ENCODE data around the gene ATP6V0B.

ATP6V0B gene

GRCh38 chr1:43946236-43947060 is 28.3 kb upstream of the ATP6V0B start, which contains the start of gene IPO13:
TSS of gene IPO13 (plus strand) at chr1:43946950. CDS start at chr1:43947601, 651 bp downstream.
- peak; percentile 80 for DNase-seq (ENCODE audit: low read depth)

GRCh38 chr1:43947061-43947873 is 27.5 kb upstream of the ATP6V0B start:
- DNase-seq (ENCODE audit: low read depth) = no peak

DNA sequence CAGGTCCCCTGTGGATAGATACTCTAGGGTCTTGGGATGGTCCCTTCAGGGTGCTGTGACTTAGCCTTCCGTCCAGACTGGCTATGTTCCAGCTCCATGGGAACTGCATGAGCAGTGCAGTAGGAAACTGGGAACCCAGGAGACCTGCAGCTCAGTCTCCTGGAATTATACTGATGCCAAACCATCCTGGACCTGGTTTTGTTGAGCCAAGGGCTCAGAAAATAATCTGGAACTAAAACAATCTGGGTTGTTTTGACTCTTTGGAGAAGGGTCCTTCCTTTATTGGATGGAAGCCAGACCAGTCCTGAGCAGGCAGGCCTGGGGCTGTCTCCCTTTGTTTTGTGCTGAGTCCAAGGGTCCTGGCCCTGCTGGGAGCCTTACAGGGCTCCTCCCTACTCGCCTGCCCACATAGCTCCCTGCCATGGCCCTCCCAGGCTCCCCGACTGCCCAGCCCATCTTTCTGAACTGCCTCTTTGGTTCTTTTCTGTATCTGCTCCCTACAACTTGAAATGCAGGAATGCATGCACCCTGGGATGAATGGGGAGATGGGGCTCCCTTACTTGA is 26.8 kb upstream of the ATP6V0B start:
- no peak for DNase-seq (ENCODE audit: low read depth)

DNA sequence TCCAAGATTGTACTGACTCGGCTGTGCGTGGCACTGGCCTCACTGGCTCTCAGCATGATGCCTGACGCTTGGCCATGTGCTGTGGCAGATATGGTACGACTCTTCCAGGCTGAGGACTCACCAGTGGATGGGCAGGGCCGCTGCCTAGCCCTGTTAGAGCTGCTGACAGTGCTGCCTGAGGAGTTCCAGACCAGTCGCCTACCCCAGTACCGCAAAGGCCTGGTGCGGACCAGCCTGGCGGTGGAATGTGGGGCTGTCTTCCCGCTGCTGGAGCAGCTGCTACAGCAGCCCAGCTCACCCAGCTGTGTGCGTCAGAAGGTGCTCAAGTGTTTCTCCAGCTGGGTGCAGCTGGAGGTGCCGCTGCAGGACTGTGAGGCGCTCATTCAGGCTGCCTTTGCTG is 25.1 kb upstream of the ATP6V0B start:
- no peak for DNase-seq (ENCODE audit: low read depth)

DNA sequence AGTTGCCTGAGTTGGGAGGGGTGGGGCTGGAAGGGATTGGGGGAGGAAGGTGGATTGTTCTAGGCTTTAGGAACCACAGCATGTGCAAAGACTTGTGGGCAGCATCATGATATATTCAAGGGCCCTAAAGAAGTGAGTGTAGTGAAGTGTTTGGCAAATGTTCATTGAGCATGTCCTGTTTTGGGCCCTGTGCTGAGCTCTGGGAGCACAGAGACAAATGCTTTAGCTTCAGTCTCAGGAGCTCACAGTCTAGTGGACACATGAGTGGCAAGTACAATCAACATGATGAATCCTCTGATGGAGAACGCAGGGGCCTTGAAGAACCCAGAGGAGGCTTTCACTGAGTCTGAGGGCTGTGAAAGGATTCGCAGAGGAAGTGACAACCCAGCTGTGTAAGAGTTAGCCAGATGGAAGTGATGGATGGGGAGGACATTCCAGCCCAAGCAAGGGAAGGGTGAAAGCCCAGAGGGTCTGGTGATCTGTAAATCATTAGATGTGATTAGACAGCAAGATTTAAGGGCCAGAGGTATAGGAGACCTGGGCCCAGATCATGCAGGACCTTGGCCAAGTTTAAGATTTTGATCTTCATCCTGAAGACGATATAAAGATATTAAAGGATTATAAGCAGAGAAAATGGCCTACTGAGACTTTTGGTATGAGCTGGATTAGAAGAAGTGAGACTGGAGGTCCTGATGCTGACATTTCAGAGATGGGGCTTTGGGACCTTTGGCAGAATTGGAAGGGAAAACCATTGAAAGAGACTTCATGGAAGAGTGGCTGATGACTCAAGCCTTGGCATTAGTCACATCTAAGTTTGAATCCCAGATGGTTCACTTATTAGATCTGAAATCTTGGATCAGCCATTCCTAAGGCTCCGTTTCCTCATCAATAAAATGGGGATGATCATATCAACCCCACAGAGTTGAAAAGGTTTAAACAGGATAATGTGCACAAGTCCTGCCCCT is 23.5 kb upstream of the ATP6V0B start:
- no peak for DNase-seq (ENCODE audit: low read depth)

DNA sequence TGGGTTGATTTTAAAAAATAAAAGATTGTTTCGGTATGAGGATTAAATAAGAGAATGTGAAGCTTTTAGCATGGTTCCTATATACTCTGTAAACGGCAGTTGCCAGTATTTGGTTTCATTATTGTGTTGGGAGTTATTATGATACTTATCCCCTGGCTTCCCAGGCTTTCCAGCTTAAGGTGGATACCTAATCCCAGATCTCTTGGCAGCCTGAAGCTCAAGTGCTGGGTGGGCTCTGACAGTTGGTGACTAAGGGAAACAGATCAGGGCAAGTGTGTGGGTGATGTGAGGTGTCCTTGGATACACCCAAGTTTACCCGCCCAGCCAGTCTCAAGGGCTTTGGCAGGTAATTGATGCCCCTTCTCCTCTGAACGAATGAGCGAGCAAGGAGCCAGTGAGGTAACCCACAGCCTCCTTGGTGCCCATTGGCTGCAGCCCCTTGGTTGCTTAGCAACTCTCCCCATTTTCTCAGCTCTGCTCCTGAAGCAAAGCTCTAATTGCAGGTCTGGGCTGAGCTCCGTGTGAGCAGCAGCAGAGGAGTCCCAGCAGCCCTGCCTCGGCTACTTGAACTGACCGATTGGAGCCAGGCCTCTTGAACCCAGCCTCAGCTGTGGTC is 21.9 kb upstream of the ATP6V0B start:
- no peak for DNase-seq (ENCODE audit: low read depth)

DNA sequence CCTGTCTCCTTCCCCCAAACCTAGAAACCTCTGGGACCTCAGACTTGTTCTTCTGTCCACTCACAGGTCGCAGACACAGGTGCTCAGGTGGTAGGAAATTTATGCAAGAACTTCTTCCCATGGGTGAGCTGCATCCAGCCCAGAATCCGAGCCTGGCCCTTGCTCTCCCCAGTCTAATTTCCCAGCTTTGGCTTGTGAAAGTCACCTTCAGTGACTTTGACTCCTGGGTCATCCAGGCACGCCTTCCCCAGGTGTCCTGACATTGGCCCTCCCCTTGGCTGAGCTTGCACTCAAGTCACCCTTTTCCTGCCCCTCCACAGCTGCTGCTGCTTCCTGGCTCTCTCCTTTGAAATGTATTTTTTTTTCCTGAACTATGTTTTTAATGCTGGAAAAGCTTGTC is 21.4 kb upstream of the ATP6V0B start:
- no peak for DNase-seq (ENCODE audit: low read depth)

DNA sequence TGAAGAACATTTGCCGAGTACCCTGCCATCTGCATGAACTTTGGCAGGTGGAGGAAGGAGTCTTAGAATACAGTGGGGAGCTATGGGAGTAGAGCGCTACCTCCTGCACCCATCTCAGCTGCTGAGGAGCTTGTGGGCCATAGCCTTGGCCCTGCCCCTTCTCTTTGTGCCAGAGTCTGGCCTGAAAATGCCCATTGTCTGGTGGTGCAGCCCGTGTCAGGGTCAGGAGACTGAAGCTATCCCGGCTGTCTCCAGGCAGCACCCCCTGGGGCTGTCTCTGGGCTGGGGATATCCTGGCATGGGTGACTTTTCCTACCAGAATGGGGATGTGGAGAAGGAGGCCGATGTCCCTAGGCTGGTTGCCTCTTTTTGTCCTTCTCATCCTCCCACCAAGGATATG is 20.7 kb upstream of the ATP6V0B start:
- DNase-seq (ENCODE audit: low read depth) = no peak

GRCh38 chr1:43956234-43956633 is 18.5 kb upstream of the ATP6V0B start:
- DNase-seq (ENCODE audit: low read depth) = no peak

- DNase-seq (ENCODE audit: low read depth) = no peak
Observed at GRCh38 chr1:43957407-43958040, 17.2 kb upstream of the ATP6V0B start.

- DNase-seq (ENCODE audit: low read depth) = no peak
Observed at GRCh38 chr1:43958351-43959255, 16.2 kb upstream of the ATP6V0B start.

- DNase-seq (ENCODE audit: low read depth) = no peak
Observed at GRCh38 chr1:43960798-43961197, 14.0 kb upstream of the ATP6V0B start.

DNA sequence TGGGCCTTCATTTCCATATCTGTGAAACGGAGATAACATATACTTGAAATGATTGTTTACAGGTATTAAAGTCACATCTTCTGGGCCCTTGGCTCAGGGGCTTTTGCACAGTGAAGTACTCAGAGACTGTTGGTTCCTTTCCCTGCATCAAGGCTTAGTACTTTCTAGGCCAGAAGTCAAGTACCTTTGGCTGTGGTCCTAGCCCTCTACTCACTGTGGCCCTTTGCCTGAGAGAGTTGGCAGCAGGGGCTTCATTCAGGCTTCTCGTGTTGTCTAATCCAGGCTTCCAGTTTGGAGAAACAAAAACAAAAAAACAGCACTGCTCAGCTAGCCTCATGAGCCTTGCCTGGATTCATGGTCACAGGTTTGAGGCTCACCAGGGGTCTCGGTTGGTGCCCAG is 13.1 kb upstream of the ATP6V0B start:
- DNase-seq (ENCODE audit: low read depth) = no peak

DNA sequence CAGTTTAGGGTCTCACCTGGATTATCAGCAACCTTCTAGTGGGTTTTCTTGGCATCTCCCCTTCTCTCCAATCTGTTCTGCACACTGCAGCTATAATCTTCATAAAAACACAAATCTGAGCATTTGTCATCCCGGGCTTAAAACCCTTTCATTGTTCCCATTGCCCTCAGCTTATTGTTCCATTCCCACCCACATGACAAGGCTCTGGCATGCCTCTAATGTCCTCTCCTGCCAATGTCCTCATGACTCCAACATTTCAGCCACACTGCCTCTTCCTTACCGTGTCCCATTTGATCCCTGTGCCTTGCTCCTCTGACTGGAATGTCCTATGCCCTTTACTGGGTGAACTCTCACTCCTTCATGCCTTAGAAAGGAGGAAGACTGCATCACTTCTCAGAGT is 12.4 kb upstream of the ATP6V0B start:
- no peak for DNase-seq (ENCODE audit: low read depth)

GRCh38 chr1:43963006-43963405 is 11.8 kb upstream of the ATP6V0B start:
- no peak for DNase-seq (ENCODE audit: low read depth)

DNA sequence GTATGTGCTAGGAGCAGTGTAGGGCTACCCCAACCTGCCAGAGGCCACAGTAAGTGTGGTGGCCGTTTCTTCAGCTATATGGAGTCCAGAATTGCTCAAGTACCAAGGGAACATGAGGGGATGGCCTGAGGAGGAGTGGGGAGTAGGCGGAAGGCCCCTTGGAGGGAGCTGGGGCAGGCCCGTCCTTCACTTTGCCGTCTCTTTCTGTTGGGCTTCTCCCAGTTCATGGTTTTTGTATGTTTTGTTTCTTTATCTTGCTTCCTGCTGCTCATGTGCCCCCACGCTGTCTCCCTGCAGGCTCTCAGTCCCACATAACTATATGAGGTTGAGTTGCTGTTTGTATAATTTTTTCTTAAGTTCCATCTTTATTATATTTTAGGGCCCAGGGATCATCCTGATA is 10.9 kb upstream of the ATP6V0B start:
- DNase-seq (ENCODE audit: low read depth) = no peak

DNA sequence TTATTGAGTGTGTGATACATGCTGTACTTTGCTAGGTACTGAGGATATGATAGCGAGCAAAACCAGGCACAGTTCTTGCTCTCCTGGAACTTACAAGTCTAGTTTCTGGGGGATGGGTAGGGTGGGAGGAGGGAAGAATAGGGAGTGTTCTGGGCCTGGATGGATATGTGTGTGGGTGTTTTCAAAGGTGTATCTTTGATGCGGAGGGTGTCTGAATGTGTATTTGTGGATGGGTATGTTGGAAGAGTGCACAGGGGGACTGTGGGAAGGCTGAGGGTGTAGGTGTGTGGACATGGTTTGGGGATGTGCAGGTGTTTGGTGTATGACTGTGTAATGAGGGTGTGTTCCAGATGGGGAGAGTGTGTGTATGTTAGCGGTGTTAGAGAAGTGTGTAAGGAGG is 9.4 kb upstream of the ATP6V0B start:
- DNase-seq (ENCODE audit: low read depth) = no peak

DNA sequence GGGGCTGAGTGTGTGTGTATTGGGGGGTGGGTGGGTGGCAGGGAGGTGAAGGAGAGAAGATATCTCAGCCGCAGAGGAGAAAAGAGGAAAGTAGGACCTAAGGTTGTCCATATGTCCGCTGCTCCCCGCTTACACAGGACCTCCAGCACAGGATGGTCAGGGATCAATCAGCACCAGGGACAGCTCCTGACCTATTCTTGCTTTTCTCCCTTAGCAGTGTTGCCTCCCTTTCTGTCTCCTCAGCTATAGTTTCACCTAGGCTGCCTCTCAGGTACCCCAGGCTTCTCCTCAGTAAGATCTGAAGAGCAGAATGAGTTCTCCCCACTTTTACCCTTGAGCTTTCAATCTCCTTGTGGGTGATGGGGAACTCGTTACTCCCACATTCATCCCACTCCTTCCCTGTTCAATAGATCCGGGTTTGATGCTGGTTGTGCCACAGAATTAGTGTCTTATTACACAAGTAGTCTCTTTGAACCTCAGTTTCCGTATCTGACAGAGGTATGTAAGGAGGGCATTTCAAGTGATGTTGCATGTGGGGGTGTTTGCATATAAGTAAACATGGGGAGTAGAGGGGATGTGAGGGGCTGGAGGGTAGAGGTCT is 6.3 kb upstream of the ATP6V0B start:
- DNase-seq (ENCODE audit: low read depth) = no peak

- no peak for DNase-seq (ENCODE audit: low read depth)
Observed at GRCh38 chr1:43969416-43969745, 5.4 kb upstream of the ATP6V0B start.

Data from stimulated activated CD8-positive, alpha-beta memory T cell treated with anti-CD3 and anti-CD28 coated beads, Interleukin-15, amount 100 ng/mL, for 24 hours (primary cell).